Calu3 (cell line): ENCODE results near the gene IRAK4. TPM values are rescaled to one million over a fixed set of nuclear protein-coding genes. Genes with fewer than 3 reads are reported as not detected.

Experiments used
- BruUV-seq: library from RNA; stranded (reverse); fragments of 400-500 nt; replicated peaks from 2 replicates; lab custom pipeline; 2021; lab: Mats Ljungman, UMichigan
- CTCF ChIA-PET: fragments of 300-600 bp; sonication (Branson Sonifier 250); formaldehyde crosslinking; loops from one replicate; lab custom pipeline; 2022; ENCODE audit warnings: antibody characterized with exemption; lab: Charles Lee
- DNase-seq: peaks from one replicate; pipeline ENCODE4 v3.0.0; 2022
- H3K27ac Mint-ChIP-seq: one replicate; pipeline ENCODE4 v1.8.0; 2022; ENCODE audit warnings: mixed read lengths; ENCODE audit not compliant: unreplicated experiment
- H3K27me3 Mint-ChIP-seq: one replicate; pipeline ENCODE4 v1.8.0; 2022; ENCODE audit warnings: mixed read lengths; ENCODE audit not compliant: unreplicated experiment
- H3K36me3 Mint-ChIP-seq: one replicate; pipeline ENCODE4 v1.8.0; 2022; ENCODE audit warnings: mild to moderate bottlenecking, moderate library complexity, mixed read lengths; ENCODE audit not compliant: insufficient read depth, unreplicated experiment
- H3K4me1 Mint-ChIP-seq: one replicate; pipeline ENCODE4 v1.8.0; 2022; ENCODE audit warnings: mild to moderate bottlenecking, low read depth, mixed read lengths; ENCODE audit not compliant: unreplicated experiment
- H3K4me3 Mint-ChIP-seq: one replicate; pipeline ENCODE4 v1.8.0; 2022; ENCODE audit warnings: mild to moderate bottlenecking, low read depth, moderate library complexity, mixed read lengths; ENCODE audit not compliant: unreplicated experiment
- H3K9me3 Mint-ChIP-seq: one replicate; pipeline ENCODE4 v1.8.0; 2022; ENCODE audit warnings: low read depth, mixed read lengths; ENCODE audit not compliant: unreplicated experiment
- CTCF ChIP-seq: fragments of 200-600 bp; IDR thresholded peaks from one replicate; pipeline ENCODE4 v1.8.0; 2022; ENCODE audit warnings: antibody characterized with exemption; ENCODE audit not compliant: unreplicated experiment
- intact Hi-C: fragments of 100-400 bp; cut with micrococcal nuclease; formaldehyde crosslinking; loops from one replicate; pipeline ENCODE4 v1.10.0; 2022; ENCODE audit not compliant: unreplicated experiment
- total RNA-seq: library from RNA; stranded (reverse); gene quantifications from 2 replicates; pipeline ENCODE4 v1.2.3, GENCODE V29; 2022

Gene IRAK4
- total RNA-seq, 1 experiment from 2014 or later = 8.4 TPM

GRCh38 chr12:43824207-43824775 is 65.5 kb downstream of the IRAK4 start:
- H3K36me3 Mint-ChIP-seq = no peaks in the 10 kb centered on the region
- H3K9me3 Mint-ChIP-seq = no peaks in the 10 kb centered on the region
- intact Hi-C loops = no loop called here
- no peak overlapping the region for H3K27ac Mint-ChIP-seq
- no TSS peak for BruUV-seq
- H3K4me3 Mint-ChIP-seq = no peak overlapping the region
- H3K4me1 Mint-ChIP-seq = no peaks in the 10 kb centered on the region
- no peak for DNase-seq
- H3K27me3 Mint-ChIP-seq = no peaks in the 10 kb centered on the region
- CTCF ChIA-PET = no interaction called here
- TF ChIP-seq CTCF = no peak

GRCh38 chr12:43826681-43827080 is 67.9 kb downstream of the IRAK4 start:
- Mint-ChIP-seq H3K4me3 (no peak overlapping the region), H3K4me1 (no peaks in the 10 kb centered on the region), H3K27ac (no peak overlapping the region), H3K27me3 (no peaks in the 10 kb centered on the region), H3K9me3 (no peaks in the 10 kb centered on the region), H3K36me3 (no peaks in the 10 kb centered on the region)
- DNase-seq = no peak
- CTCF ChIA-PET = no interaction called here
- intact Hi-C loops = no loop called here
- BruUV-seq = no TSS peak
- TF ChIP-seq CTCF = no peak

- H3K36me3 Mint-ChIP-seq = no peaks in the 10 kb centered on the region
- CTCF ChIA-PET = no interaction called here
- no TSS peak for BruUV-seq
Observed at GRCh38 chr12:43827093-43827492, 68.3 kb downstream of the IRAK4 start.

GRCh38 chr12:43832463-43833168 is 73.9 kb downstream of the IRAK4 start:
- CTCF ChIA-PET = interaction anchor here (0.7 to 1.5 kb wide), 2 partner anchors 43 to 583 kb away, joined by 3 read pairs; no protein-coding TSS in a partner anchor
- no peak overlapping the region for H3K4me3 Mint-ChIP-seq
- H3K4me1 Mint-ChIP-seq = no peaks in the 10 kb centered on the region
- no peak overlapping the region for H3K27ac Mint-ChIP-seq
- BruUV-seq = no TSS peak
- no peak for DNase-seq
- intact Hi-C loops = no loop called here
- no peak for TF ChIP-seq CTCF
- no peaks in the 10 kb centered on the region for H3K9me3 Mint-ChIP-seq
- H3K36me3 Mint-ChIP-seq = peaks cover 7% of the 10 kb centered on the region
- no peaks in the 10 kb centered on the region for H3K27me3 Mint-ChIP-seq

More at GRCh38 chr12:43827093-43827492, 68.3 kb downstream of the IRAK4 start:
- no peak for DNase-seq
- no peak overlapping the region for H3K27ac Mint-ChIP-seq
- no peak overlapping the region for H3K4me3 Mint-ChIP-seq
- H3K27me3 Mint-ChIP-seq = no peaks in the 10 kb centered on the region
- no peaks in the 10 kb centered on the region for H3K9me3 Mint-ChIP-seq
- H3K4me1 Mint-ChIP-seq = no peaks in the 10 kb centered on the region
- intact Hi-C loops = no loop called here
- no peak for TF ChIP-seq CTCF
